Endothelial cell of umbilical vein (primary cell): ENCODE data around the gene ARHGAP10. TPM values are rescaled to one million over a fixed set of nuclear protein-coding genes. Genes with fewer than 3 reads are reported as not detected.
A peak's percentile ranks its signal among the peaks of the same experiment; 100 is the strongest.

Source experiments
- BruUV-seq: library from RNA; stranded (reverse); fragments of 400-500 nt; replicated peaks from 2 replicates; lab custom pipeline; 2021; lab: Mats Ljungman, UMichigan
- CTCF ChIA-PET: fragments of 300-600, 350-600 bp; sonication (Branson Sonifier 250); formaldehyde crosslinking; loops from one replicate; lab custom pipeline; 2021; ENCODE audit warnings: antibody characterized with exemption, inconsistent platforms; lab: Charles Lee
- POLR2A ChIA-PET: fragments of 300-600, 350-600 bp; sonication (Branson Sonifier 250); formaldehyde crosslinking; loops from one replicate; lab custom pipeline; 2021; ENCODE audit warnings: antibody characterized with exemption, inconsistent platforms; lab: Charles Lee
- DNase-seq: peaks from one replicate; pipeline ENCODE4 v3.0.0-alpha.2; 2011; ENCODE audit warnings: low read depth, low spot score
- FAIRE-seq: peaks from 2 replicates; lab custom pipeline; 2011; peaks lifted over from hg19 to GRCh38; lab: Jason Lieb, UNC
- H2AFZ ChIP-seq: 2 replicates; pipeline ENCODE4 v1.6.0; 2012; ENCODE audit warnings: low read depth, low read length, control low read depth, inconsistent platforms
- H3K27ac ChIP-seq: 2 replicates; pipeline ENCODE4 v1.5.1; 2011; ENCODE audit warnings: low read depth, mild to moderate bottlenecking, control low read depth, low read length, moderate library complexity; ENCODE audit not compliant: insufficient read depth
- H3K27me3 ChIP-seq, 2 experiments: 2 replicates each; pipeline versions ENCODE4 v1.6.0 to v1.6.1; 2011; ENCODE audit warnings: low read length in 2 of 2, mixed read lengths in 1 of 2; ENCODE audit not compliant: control insufficient read depth in 2 of 2, insufficient read depth in 2 of 2
- H3K36me3 ChIP-seq, 2 experiments: 2 replicates in 1 of 2; 3 replicates in 1 of 2; pipeline ENCODE4 v1.5.1; 2011; ENCODE audit warnings: low read length in 2 of 2, mild to moderate bottlenecking in 1 of 2, moderate library complexity in 1 of 2; ENCODE audit not compliant: control insufficient read depth in 2 of 2, insufficient read depth in 2 of 2; ENCODE audit errors: extremely low read depth in 1 of 2
- H3K4me1 ChIP-seq: 3 replicates; pipeline ENCODE4 v1.5.1; 2011; ENCODE audit warnings: mild to moderate bottlenecking, low read length; ENCODE audit not compliant: control insufficient read depth, insufficient read depth; ENCODE audit errors: extremely low read depth
- H3K4me2 ChIP-seq: 2 replicates; pipeline ENCODE4 v1.6.1; 2011; ENCODE audit warnings: low read length, control low read depth, mixed read lengths; ENCODE audit not compliant: insufficient read depth
- H3K4me3 ChIP-seq, 3 experiments: fragments of 200-600 bp in 1 of 3; sonication (generic), shearing (Covaris generic) in 1 of 3; replicated peaks in 1 of 3; 2 replicates each; pipeline ENCODE4 v1.5.1; 2011 to 2016; ENCODE audit warnings: control low read depth in 3 of 3, low read length in 3 of 3, mild to moderate bottlenecking in 2 of 3, inconsistent platforms in 1 of 3, low read depth in 1 of 3, moderate library complexity in 1 of 3; ENCODE audit not compliant: insufficient read depth in 1 of 3
- H3K79me2 ChIP-seq: 2 replicates; pipeline ENCODE4 v1.6.0; 2012; ENCODE audit warnings: low read length, inconsistent platforms; ENCODE audit not compliant: control insufficient read depth, insufficient read depth
- H3K9ac ChIP-seq: replicated peaks from 2 replicates; pipeline ENCODE3; 2011; ENCODE audit warnings: low read length, control low read depth; ENCODE audit not compliant: insufficient read depth; ENCODE audit errors: extremely low read depth
- H3K9me1 ChIP-seq: replicated peaks from 3 replicates; pipeline ENCODE4 v1.6.0; 2011; ENCODE audit warnings: mild to moderate bottlenecking, low read length; ENCODE audit not compliant: control insufficient read depth, insufficient read depth; ENCODE audit errors: extremely low read depth
- H3K9me3 ChIP-seq: replicated peaks from 2 replicates; pipeline ENCODE4 v1.5.1; 2012; ENCODE audit warnings: low read length, inconsistent platforms; ENCODE audit not compliant: control insufficient read depth, insufficient read depth
- H4K20me1 ChIP-seq: replicated peaks from 2 replicates; pipeline ENCODE3; 2011; ENCODE audit warnings: mild to moderate bottlenecking, low read length; ENCODE audit not compliant: control insufficient read depth, insufficient read depth; ENCODE audit errors: extremely low read depth
- EZH2 ChIP-seq: IDR thresholded peaks from 2 replicates; pipeline ENCODE4 v1.6.1; 2012; ENCODE audit warnings: borderline replicate concordance, low read depth, mild to moderate bottlenecking, moderate library complexity, low read length, inconsistent platforms; ENCODE audit not compliant: severe bottlenecking
- FOS ChIP-seq: IDR thresholded peaks from 2 replicates; pipeline ENCODE4 v1.6.1; 2011; ENCODE audit warnings: mild to moderate bottlenecking, low read length, moderate library complexity, borderline replicate concordance; ENCODE audit not compliant: insufficient read depth
- GATA2 ChIP-seq: IDR thresholded peaks from 2 replicates; pipeline ENCODE4 v1.7.0; 2011; ENCODE audit warnings: low read depth, mild to moderate bottlenecking, moderate library complexity, mixed read lengths, low read length; ENCODE audit not compliant: insufficient read length, insufficient read depth
- JUN ChIP-seq: IDR thresholded peaks from 2 replicates; pipeline ENCODE4 v1.6.1; 2011; ENCODE audit warnings: borderline replicate concordance, low read depth; ENCODE audit not compliant: insufficient read length, insufficient read depth
- MYC ChIP-seq: IDR thresholded peaks from one replicate; pipeline ENCODE4 v1.6.1; 2011; ENCODE audit warnings: mild to moderate bottlenecking, low read depth, low read length
- POLR2A ChIP-seq: IDR thresholded peaks from 2 replicates; pipeline ENCODE4 v1.6.1; 2012; ENCODE audit warnings: low read depth, mild to moderate bottlenecking, control low read depth, low read length
- POLR2AphosphoS5 ChIP-seq: IDR thresholded peaks from 2 replicates; pipeline ENCODE4 v1.6.1; 2012; ENCODE audit warnings: low read depth, mild to moderate bottlenecking, control low read depth, low read length, moderate library complexity; ENCODE audit not compliant: insufficient read depth
- dilution Hi-C: fragments of 300-500 bp; cut with MboI; formaldehyde crosslinking; loops from one replicate; pipeline ENCODE4 v1.15.0; 2019; ENCODE audit warnings: low sequenced_read_pairs; ENCODE audit not compliant: extremely low pct_ligation_motif_present
- intact Hi-C: fragments of 100-400 bp; cut with micrococcal nuclease; formaldehyde crosslinking; loops from one replicate; pipeline ENCODE4 v1.10.0; 2022
- polyA plus RNA-seq, 4 experiments: library from polyadenylated mRNA; depleted of rRNA in 3 of 4; stranded (reverse) in 3 of 4; unstranded in 1 of 4; fragments of >200 nt; gene quantifications; 2 replicates each; pipeline versions ENCODE4 v1.2.1 to v1.2.3, GENCODE V29; 2011 to 2012; ENCODE audit warnings: missing spikeins in 1 of 4
- total RNA-seq: library from RNA; stranded (reverse); gene quantifications from 2 replicates; pipeline ENCODE4 v1.2.3, GENCODE V29; 2021
- TF ChIP-seq, protein P1 (sequence below), 2 donors: IDR thresholded peaks; 1 replicate in 1 of 2; 2 replicates in 1 of 2; pipeline ENCODE4 v1.5.1; 2011; ENCODE audit warnings: low read length in 2 of 2, mild to moderate bottlenecking in 2 of 2, moderate library complexity in 2 of 2, control low read depth in 1 of 2, inconsistent platforms in 1 of 2, low read depth in 1 of 2; ENCODE audit not compliant: insufficient read depth in 1 of 2; ENCODE audit errors: extremely low read depth in 1 of 2
- TF ChIP-seq, protein P2 (sequence below): IDR thresholded peaks from 2 replicates; pipeline ENCODE4 v1.6.1; 2011; ENCODE audit not compliant: insufficient read depth, insufficient read length

Gene ARHGAP10
- total and polyA plus RNA-seq, 2 donors (not counting 3 experiments of a cell fraction or from before 2014, with no cell fraction given): 20.4 to 36.7 TPM

DNA sequence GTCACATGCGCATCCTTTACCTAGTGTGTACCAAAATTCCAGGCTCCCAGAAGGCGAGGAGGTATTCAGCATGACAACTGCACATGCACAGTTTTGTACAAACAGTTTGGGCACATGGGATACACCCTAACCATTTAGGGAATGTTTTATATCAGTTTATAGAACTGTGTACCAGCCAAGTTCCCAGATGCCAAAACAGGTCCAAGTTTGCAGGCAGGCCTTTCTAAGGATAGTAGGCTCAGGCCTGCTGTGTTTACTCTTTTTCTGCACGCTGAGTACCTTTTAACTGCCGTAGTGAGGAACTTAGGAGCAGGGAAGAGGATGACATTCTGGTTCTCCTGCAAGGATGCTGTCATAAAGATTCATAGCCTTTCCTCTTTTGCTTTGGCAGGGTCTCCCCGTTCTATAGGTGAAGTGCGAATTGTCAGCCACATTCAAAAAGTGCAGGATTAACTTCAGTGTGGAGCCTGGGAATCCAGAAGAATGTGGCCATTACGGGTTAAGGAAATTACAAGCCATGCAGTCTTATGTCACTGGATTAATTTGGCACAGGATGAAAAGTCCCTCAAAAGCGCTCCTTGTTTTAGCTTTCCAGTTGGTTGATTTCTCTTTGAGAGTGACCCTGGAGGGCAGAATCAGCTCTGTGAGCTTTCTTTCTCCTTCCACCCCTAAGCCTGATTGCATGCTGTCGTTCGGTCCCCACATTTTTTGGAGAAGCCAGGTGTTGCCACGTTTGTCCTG is 259.8 kb downstream of the ARHGAP10 start:
- TF ChIP-seq, protein P1, sequence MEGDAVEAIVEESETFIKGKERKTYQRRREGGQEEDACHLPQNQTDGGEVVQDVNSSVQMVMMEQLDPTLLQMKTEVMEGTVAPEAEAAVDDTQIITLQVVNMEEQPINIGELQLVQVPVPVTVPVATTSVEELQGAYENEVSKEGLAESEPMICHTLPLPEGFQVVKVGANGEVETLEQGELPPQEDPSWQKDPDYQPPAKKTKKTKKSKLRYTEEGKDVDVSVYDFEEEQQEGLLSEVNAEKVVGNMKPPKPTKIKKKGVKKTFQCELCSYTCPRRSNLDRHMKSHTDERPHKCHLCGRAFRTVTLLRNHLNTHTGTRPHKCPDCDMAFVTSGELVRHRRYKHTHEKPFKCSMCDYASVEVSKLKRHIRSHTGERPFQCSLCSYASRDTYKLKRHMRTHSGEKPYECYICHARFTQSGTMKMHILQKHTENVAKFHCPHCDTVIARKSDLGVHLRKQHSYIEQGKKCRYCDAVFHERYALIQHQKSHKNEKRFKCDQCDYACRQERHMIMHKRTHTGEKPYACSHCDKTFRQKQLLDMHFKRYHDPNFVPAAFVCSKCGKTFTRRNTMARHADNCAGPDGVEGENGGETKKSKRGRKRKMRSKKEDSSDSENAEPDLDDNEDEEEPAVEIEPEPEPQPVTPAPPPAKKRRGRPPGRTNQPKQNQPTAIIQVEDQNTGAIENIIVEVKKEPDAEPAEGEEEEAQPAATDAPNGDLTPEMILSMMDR (IDR thresholded peaks at IDR 0.05; ENCODE audit: extremely low read depth in 1 of 2, insufficient read depth in 1 of 2, low read depth in 1 of 2, low read length in 2 of 2): no peak
- TF ChIP-seq GATA2 (no peak), POLR2AphosphoS5 (no peak)
- no peak overlapping the region for H3K9ac ChIP-seq
- no peaks in the 10 kb centered on the region for H3K79me2 ChIP-seq
- H3K9me1 ChIP-seq: no peaks in the 10 kb centered on the region
- dilution Hi-C loops: no loop called here
- CTCF ChIA-PET: no interaction called here
- FAIRE-seq (no peak), DNase-seq (no peak)
- H2AFZ ChIP-seq: no peak overlapping the region
- H3K4me2 ChIP-seq: no peak overlapping the region
- H3K27me3 ChIP-seq: no peaks in the 10 kb centered on the region
- no peaks in the 10 kb centered on the region for H3K9me3 ChIP-seq
- no peaks in the 10 kb centered on the region for H3K36me3 ChIP-seq
- intact Hi-C loops: loop anchor here (10.0 kb wide), 1 partner anchor 523 kb away; no protein-coding TSS in a partner anchor
- no TSS peak for BruUV-seq
- no peak overlapping the region for H3K27ac ChIP-seq
- H3K4me1 ChIP-seq: peaks cover 18% of the 10 kb centered on the region
- POLR2A ChIA-PET: no interaction called here
- H4K20me1 ChIP-seq: no peaks in the 10 kb centered on the region
- no peak overlapping the region for H3K4me3 ChIP-seq

DNA sequence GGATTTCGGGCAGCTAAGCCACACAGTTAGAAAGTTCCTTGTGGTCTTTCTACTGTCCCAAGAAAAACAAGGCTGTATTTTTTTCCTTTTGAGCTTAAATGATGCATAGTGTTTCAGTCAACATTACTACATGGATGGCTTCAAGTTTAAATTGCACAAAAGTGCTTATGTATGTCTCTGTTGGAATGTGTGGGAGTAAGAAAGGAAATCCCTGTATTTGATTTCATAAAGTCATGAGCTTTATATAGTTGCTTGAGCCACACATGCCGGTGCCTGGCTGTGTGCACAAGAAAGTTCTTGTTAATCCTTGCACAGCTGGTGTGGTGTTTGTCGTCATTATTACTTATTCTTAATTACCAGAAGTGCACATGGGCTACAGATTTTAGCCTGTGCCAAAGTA is 262.2 kb downstream of the ARHGAP10 start:
- Histone ChIP-seq H3K9me3 (no peaks in the 10 kb centered on the region), H2AFZ (no peak overlapping the region), H3K4me3 (peak overlapping the region in 1 of 3 experiments; percentile 5), H3K4me2 (peak overlapping the region; percentile 91), H3K27ac (peak overlapping the region; percentile 59), H4K20me1 (no peaks in the 10 kb centered on the region), H3K27me3 (no peaks in the 10 kb centered on the region), H3K36me3 (no peaks in the 10 kb centered on the region), H3K9ac (peak overlapping the region; percentile 52), H3K4me1 (peaks cover 18% of the 10 kb centered on the region), H3K9me1 (no peaks in the 10 kb centered on the region), H3K79me2 (no peaks in the 10 kb centered on the region)
- ChIA-PET CTCF (interaction anchor here (0.8 to 2.6 kb wide), 5 partner anchors 11 to 1037 kb away, joined by 3 to 18 read pairs (median 5); no protein-coding TSS in a partner anchor), POLR2A (no interaction called here)
- dilution Hi-C loops: no loop called here
- BruUV-seq: no TSS peak
- TF ChIP-seq MYC: no peak
- TF ChIP-seq EZH2: no peak
- TF ChIP-seq POLR2AphosphoS5: no peak
- TF ChIP-seq POLR2A: no peak
- no peak for TF ChIP-seq JUN
- TF ChIP-seq GATA2: no peak
- TF ChIP-seq FOS: no peak
- TF ChIP-seq, protein P2, sequence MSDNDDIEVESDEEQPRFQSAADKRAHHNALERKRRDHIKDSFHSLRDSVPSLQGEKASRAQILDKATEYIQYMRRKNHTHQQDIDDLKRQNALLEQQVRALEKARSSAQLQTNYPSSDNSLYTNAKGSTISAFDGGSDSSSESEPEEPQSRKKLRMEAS: no peak
- TF ChIP-seq, protein P1 (IDR thresholded peaks at IDR 0.05; ENCODE audit: extremely low read depth in 1 of 2, insufficient read depth in 1 of 2, low read depth in 1 of 2, low read length in 2 of 2): no peak
- intact Hi-C loops: loop anchor here (10.0 kb wide), 1 partner anchor 521 kb away; no protein-coding TSS in a partner anchor
- FAIRE-seq: no peak
- peak; percentile 66 for DNase-seq
